Natural killer cell treated with Interleukin-12 subunit alpha and Interleukin-12 subunit beta and Interleukin-15 and Interleukin-18, amount 100 ng/mL, for 72 hours (primary cell): ENCODE results near the gene BRI3. TPM values are rescaled to one million over a fixed set of nuclear protein-coding genes. Genes with fewer than 3 reads are reported as not detected.

Experiments used
- ATAC-seq, 2 donors: fragments of 150-1000 bp; cut with Tn5 transposase in 1 of 2; sonication (Bioruptor Pico), chemical (Tn5 transposase) in 1 of 2; 2 replicates each; pipeline ENCODE4 v1.10.0; 2021
- DNase-seq: peaks from one replicate; pipeline ENCODE4 v3.0.0; 2022; ENCODE audit warnings: low spot score
- H3K27ac Mint-ChIP-seq, 2 donors: 1 replicate in 1 of 2; 2 replicates in 1 of 2; pipeline ENCODE4 v1.8.0; 2022; ENCODE audit warnings: mixed read lengths in 2 of 2, mild to moderate bottlenecking in 1 of 2, moderate library complexity in 1 of 2
- H3K27me3 Mint-ChIP-seq, 2 donors: 1 replicate in 1 of 2; 2 replicates in 1 of 2; pipeline ENCODE4 v1.8.0; 2022; ENCODE audit warnings: mixed read lengths in 2 of 2
- H3K36me3 Mint-ChIP-seq: one replicate; pipeline ENCODE4 v1.8.0; 2022; ENCODE audit warnings: mixed read lengths
- H3K4me1 Mint-ChIP-seq, 2 donors: 1 replicate in 1 of 2; 2 replicates in 1 of 2; pipeline ENCODE4 v1.8.0; 2022; ENCODE audit warnings: low read depth in 2 of 2, mixed read lengths in 2 of 2, mild to moderate bottlenecking in 1 of 2
- H3K4me3 Mint-ChIP-seq: one replicate; pipeline ENCODE4 v1.8.0; 2022; ENCODE audit warnings: mixed read lengths
- H3K9me3 Mint-ChIP-seq: 2 replicates; pipeline ENCODE4 v1.8.0; 2022; ENCODE audit warnings: mixed read lengths
- total RNA-seq, 2 donors: library from RNA; stranded (reverse); gene quantifications; one replicate each; pipeline ENCODE4 v1.2.3, GENCODE V29; 2022

BRI3 gene
- total RNA-seq, 2 donors from 2014 or later: 40.3 to 48.6 TPM

GRCh38 chr7:98267303-98267702, 14.2 kb upstream of the BRI3 start:
- Mint-ChIP-seq H3K27me3 (no peaks in the 10 kb centered on the region), H3K9me3 (no peaks in the 10 kb centered on the region), H3K4me1 (peaks cover 0 to 7% of the 10 kb centered on the region in 2 donors), H3K4me3 (no peak overlapping the region), H3K27ac (peak overlapping the region in 1 of 2 donors; percentile 38), H3K36me3 (no peaks in the 10 kb centered on the region)
- ATAC-seq: no peak
- DNase-seq: no peak

- Mint-ChIP-seq H3K4me3 (no peak overlapping the region), H3K36me3 (no peaks in the 10 kb centered on the region), H3K4me1 (no peaks in the 10 kb centered on the region), H3K9me3 (no peaks in the 10 kb centered on the region), H3K27ac (no peak overlapping the region), H3K27me3 (no peaks in the 10 kb centered on the region)
- ATAC-seq (no peak), DNase-seq (no peak)
Observed at GRCh38 chr7:98276241-98276761, 5.2 kb upstream of the BRI3 start.

- H3K27me3 Mint-ChIP-seq: no peaks in the 10 kb centered on the region
- ATAC-seq: no peak
Observed at GRCh38 chr7:98278408-98278807, 3.1 kb upstream of the BRI3 start.

GRCh38 chr7:98278936-98279335, 2.5 kb upstream of the BRI3 start:
- H3K27me3 Mint-ChIP-seq: no peaks in the 10 kb centered on the region
- DNase-seq (no peak), ATAC-seq (no peak)
- H3K9me3 Mint-ChIP-seq: no peaks in the 10 kb centered on the region
- H3K4me1 Mint-ChIP-seq: peaks cover 10 to 11% of the 10 kb centered on the region in 2 donors
- H3K4me3 Mint-ChIP-seq: no peak overlapping the region
- H3K36me3 Mint-ChIP-seq: no peaks in the 10 kb centered on the region
- H3K27ac Mint-ChIP-seq: peak overlapping the region in 1 of 2 donors; percentile 80

More at GRCh38 chr7:98278408-98278807, 3.1 kb upstream of the BRI3 start:
- Mint-ChIP-seq H3K36me3 (no peaks in the 10 kb centered on the region), H3K27ac (peak overlapping the region in 1 of 2 donors; percentile 80), H3K4me3 (no peak overlapping the region), H3K9me3 (no peaks in the 10 kb centered on the region), H3K4me1 (peaks cover 10 to 11% of the 10 kb centered on the region in 2 donors)
- no peak for DNase-seq

- Mint-ChIP-seq H3K36me3 (no peaks in the 10 kb centered on the region), H3K27me3 (no peaks in the 10 kb centered on the region), H3K4me1 (peaks cover 18 to 20% of the 10 kb centered on the region in 2 donors), H3K9me3 (no peaks in the 10 kb centered on the region), H3K4me3 (peak overlapping the region; percentile 71), H3K27ac (no peak overlapping the region)
- DNase-seq (no peak), ATAC-seq (no peak)
Observed at GRCh38 chr7:98280296-98280695, 1.2 kb upstream of the BRI3 start.

GRCh38 chr7:98281757-98282606, 496 bp downstream of the BRI3 start:
- Mint-ChIP-seq H3K9me3 (no peaks in the 10 kb centered on the region), H3K4me1 (peaks cover 18 to 20% of the 10 kb centered on the region in 2 donors), H3K27me3 (no peaks in the 10 kb centered on the region), H3K4me3 (peak overlapping the region; percentile 82), H3K36me3 (no peaks in the 10 kb centered on the region), H3K27ac (peak overlapping the region; percentile 43 to 82)
- peak; percentile 8 to 19 for ATAC-seq
- DNase-seq: no peak

- H3K27ac Mint-ChIP-seq: peak overlapping the region; percentile 43 to 82
- H3K4me1 Mint-ChIP-seq: peaks cover 18 to 20% of the 10 kb centered on the region in 2 donors
- no peaks in the 10 kb centered on the region for H3K36me3 Mint-ChIP-seq
- H3K27me3 Mint-ChIP-seq: no peaks in the 10 kb centered on the region
- H3K9me3 Mint-ChIP-seq: no peaks in the 10 kb centered on the region
- DNase-seq (no peak), ATAC-seq (no peak)
- H3K4me3 Mint-ChIP-seq: peak overlapping the region; percentile 82
Observed at GRCh38 chr7:98282703-98283102, 1.2 kb downstream of the BRI3 start.

GRCh38 chr7:98283127-98283886, 1.8 kb downstream of the BRI3 start:
- Mint-ChIP-seq H3K4me1 (peaks cover 19 to 20% of the 10 kb centered on the region in 2 donors), H3K36me3 (no peaks in the 10 kb centered on the region), H3K27ac (peak overlapping the region; percentile 43 to 82), H3K27me3 (no peaks in the 10 kb centered on the region), H3K4me3 (peak overlapping the region; percentile 82), H3K9me3 (no peaks in the 10 kb centered on the region)
- ATAC-seq (no peak), DNase-seq (no peak)

- Mint-ChIP-seq H3K27ac (no peak overlapping the region), H3K4me1 (peaks cover 20 to 21% of the 10 kb centered on the region in 2 donors), H3K9me3 (no peaks in the 10 kb centered on the region), H3K27me3 (no peaks in the 10 kb centered on the region), H3K36me3 (no peaks in the 10 kb centered on the region), H3K4me3 (peak overlapping the region; percentile 15)
- ATAC-seq: no peak
- DNase-seq: no peak
Observed at GRCh38 chr7:98283887-98284222, 2.4 kb downstream of the BRI3 start.

- no peaks in the 10 kb centered on the region for H3K36me3 Mint-ChIP-seq
- no peak for ATAC-seq
- no peaks in the 10 kb centered on the region for H3K27me3 Mint-ChIP-seq
- no peaks in the 10 kb centered on the region for H3K9me3 Mint-ChIP-seq
- no peak for DNase-seq
- peaks cover 20 to 21% of the 10 kb centered on the region in 2 donors for H3K4me1 Mint-ChIP-seq
- H3K27ac Mint-ChIP-seq: no peak overlapping the region
- peak overlapping the region; percentile 15 for H3K4me3 Mint-ChIP-seq
Observed at GRCh38 chr7:98284335-98285036, 3.0 kb downstream of the BRI3 start.

- H3K27ac Mint-ChIP-seq: no peak overlapping the region
- no peaks in the 10 kb centered on the region for H3K9me3 Mint-ChIP-seq
- no peaks in the 10 kb centered on the region for H3K36me3 Mint-ChIP-seq
- DNase-seq (no peak), ATAC-seq (no peak)
- peaks cover 20 to 21% of the 10 kb centered on the region in 2 donors for H3K4me1 Mint-ChIP-seq
- no peaks in the 10 kb centered on the region for H3K27me3 Mint-ChIP-seq
- no peak overlapping the region for H3K4me3 Mint-ChIP-seq
Observed at GRCh38 chr7:98285157-98286092, 3.9 kb downstream of the BRI3 start.

- no peaks in the 10 kb centered on the region for H3K9me3 Mint-ChIP-seq
- no peaks in the 10 kb centered on the region for H3K36me3 Mint-ChIP-seq
- peaks cover 20 to 21% of the 10 kb centered on the region in 2 donors for H3K4me1 Mint-ChIP-seq
- no peak for DNase-seq
- ATAC-seq: no peak
- H3K27me3 Mint-ChIP-seq: no peaks in the 10 kb centered on the region
- no peak overlapping the region for H3K4me3 Mint-ChIP-seq
- H3K27ac Mint-ChIP-seq: no peak overlapping the region
Observed at GRCh38 chr7:98286093-98286539, 4.6 kb downstream of the BRI3 start.
